Calu3 (cell line): ENCODE measurements around the gene PMPCA. TPM values are rescaled to one million over a fixed set of nuclear protein-coding genes. Genes with fewer than 3 reads are reported as not detected.

ENCODE experiments used
- BruUV-seq: library from RNA; stranded (reverse); fragments of 400-500 nt; replicated peaks from 2 replicates; lab custom pipeline; 2021; lab: Mats Ljungman, UMichigan
- CTCF ChIA-PET: fragments of 300-600 bp; sonication (Branson Sonifier 250); formaldehyde crosslinking; loops from one replicate; lab custom pipeline; 2022; ENCODE audit warnings: antibody characterized with exemption; lab: Charles Lee
- DNase-seq: peaks from one replicate; pipeline ENCODE4 v3.0.0; 2022
- H3K27ac Mint-ChIP-seq: one replicate; pipeline ENCODE4 v1.8.0; 2022; ENCODE audit warnings: mixed read lengths; ENCODE audit not compliant: unreplicated experiment
- H3K27me3 Mint-ChIP-seq: one replicate; pipeline ENCODE4 v1.8.0; 2022; ENCODE audit warnings: mixed read lengths; ENCODE audit not compliant: unreplicated experiment
- H3K36me3 Mint-ChIP-seq: one replicate; pipeline ENCODE4 v1.8.0; 2022; ENCODE audit warnings: mild to moderate bottlenecking, moderate library complexity, mixed read lengths; ENCODE audit not compliant: insufficient read depth, unreplicated experiment
- H3K4me1 Mint-ChIP-seq: one replicate; pipeline ENCODE4 v1.8.0; 2022; ENCODE audit warnings: mild to moderate bottlenecking, low read depth, mixed read lengths; ENCODE audit not compliant: unreplicated experiment
- H3K4me3 Mint-ChIP-seq: one replicate; pipeline ENCODE4 v1.8.0; 2022; ENCODE audit warnings: mild to moderate bottlenecking, low read depth, moderate library complexity, mixed read lengths; ENCODE audit not compliant: unreplicated experiment
- H3K9me3 Mint-ChIP-seq: one replicate; pipeline ENCODE4 v1.8.0; 2022; ENCODE audit warnings: low read depth, mixed read lengths; ENCODE audit not compliant: unreplicated experiment
- intact Hi-C: fragments of 100-400 bp; cut with micrococcal nuclease; formaldehyde crosslinking; loops from one replicate; pipeline ENCODE4 v1.10.0; 2022; ENCODE audit not compliant: unreplicated experiment
- total RNA-seq: library from RNA; stranded (reverse); gene quantifications from 2 replicates; pipeline ENCODE4 v1.2.3, GENCODE V29; 2022
- TF ChIP-seq, protein P1 (sequence below): fragments of 200-600 bp; IDR thresholded peaks from one replicate; pipeline ENCODE4 v1.8.0; 2022; ENCODE audit warnings: antibody characterized with exemption; ENCODE audit not compliant: unreplicated experiment

The PMPCA gene
- total RNA-seq, 1 experiment from 2014 or later, result 44.0 TPM

DNA sequence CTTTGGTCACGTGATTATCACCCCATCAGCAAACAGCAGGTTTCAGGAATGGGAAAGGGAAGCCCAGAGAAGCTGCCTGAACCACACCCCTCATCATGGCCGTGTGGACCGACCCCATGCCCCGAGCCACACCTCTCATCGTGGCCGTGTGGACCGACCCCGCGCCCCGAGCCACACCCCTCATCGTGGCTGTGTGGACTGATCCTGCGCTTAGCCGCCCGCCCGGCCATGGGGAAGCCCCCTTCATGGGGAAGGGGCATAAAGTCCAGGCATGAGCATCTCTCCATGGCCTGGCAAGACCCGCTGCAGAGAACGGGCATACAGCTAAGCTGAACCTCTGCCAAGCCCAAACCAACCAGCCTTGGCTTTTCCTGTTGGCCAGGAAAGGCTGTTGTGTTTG lies 16.9 kb upstream of the PMPCA start:
- peaks cover 23% of the 10 kb centered on the region for H3K36me3 Mint-ChIP-seq
- no peak for DNase-seq
- H3K27ac Mint-ChIP-seq, result no peak overlapping the region
- H3K4me1 Mint-ChIP-seq, result no peaks in the 10 kb centered on the region
- intact Hi-C loops, result no loop called here
- H3K9me3 Mint-ChIP-seq, result no peaks in the 10 kb centered on the region
- TF ChIP-seq, protein P1, sequence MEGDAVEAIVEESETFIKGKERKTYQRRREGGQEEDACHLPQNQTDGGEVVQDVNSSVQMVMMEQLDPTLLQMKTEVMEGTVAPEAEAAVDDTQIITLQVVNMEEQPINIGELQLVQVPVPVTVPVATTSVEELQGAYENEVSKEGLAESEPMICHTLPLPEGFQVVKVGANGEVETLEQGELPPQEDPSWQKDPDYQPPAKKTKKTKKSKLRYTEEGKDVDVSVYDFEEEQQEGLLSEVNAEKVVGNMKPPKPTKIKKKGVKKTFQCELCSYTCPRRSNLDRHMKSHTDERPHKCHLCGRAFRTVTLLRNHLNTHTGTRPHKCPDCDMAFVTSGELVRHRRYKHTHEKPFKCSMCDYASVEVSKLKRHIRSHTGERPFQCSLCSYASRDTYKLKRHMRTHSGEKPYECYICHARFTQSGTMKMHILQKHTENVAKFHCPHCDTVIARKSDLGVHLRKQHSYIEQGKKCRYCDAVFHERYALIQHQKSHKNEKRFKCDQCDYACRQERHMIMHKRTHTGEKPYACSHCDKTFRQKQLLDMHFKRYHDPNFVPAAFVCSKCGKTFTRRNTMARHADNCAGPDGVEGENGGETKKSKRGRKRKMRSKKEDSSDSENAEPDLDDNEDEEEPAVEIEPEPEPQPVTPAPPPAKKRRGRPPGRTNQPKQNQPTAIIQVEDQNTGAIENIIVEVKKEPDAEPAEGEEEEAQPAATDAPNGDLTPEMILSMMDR, result no peak
- no peaks in the 10 kb centered on the region for H3K27me3 Mint-ChIP-seq
- no TSS peak for BruUV-seq
- H3K4me3 Mint-ChIP-seq, result no peak overlapping the region
- CTCF ChIA-PET, result no interaction called here

DNA sequence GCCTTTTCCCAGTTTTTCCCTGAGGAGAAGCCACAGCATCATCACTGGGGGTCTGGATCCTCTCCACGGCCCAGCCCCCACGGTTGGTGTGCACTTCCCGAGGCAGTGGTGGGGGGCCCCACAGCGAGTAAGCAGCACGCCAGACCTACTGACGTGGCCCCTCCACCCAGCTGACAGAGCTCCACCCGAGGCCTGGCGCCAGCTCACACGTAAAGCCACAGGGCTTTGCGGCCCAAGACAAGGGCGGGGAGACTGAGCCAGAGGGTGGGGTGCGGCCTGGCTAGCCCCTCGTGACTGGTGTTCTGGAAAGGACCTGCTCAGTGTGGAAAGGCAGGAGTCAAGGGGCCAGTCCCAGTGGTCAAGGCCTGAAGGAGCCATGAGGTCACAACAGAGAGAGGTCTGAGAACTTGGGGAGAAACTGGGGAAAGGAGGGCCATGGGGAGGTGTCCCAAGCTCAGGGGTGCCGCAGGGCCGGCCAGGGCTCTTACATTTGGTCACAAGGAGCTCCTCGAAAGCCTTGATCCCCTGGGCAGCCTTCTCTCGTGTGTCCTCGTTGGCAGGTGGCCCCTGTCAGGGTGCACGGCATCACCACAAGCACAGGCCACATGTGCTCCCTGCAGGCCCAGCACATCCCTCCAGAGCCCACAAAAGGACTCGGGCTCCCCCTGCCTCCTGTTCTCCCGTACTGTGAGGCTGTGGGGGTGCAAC lies 16.0 kb upstream of the PMPCA start:
- DNase-seq, result no peak
- Mint-ChIP-seq H3K4me1 (no peaks in the 10 kb centered on the region), H3K9me3 (no peaks in the 10 kb centered on the region), H3K36me3 (peaks cover 32% of the 10 kb centered on the region), H3K27me3 (no peaks in the 10 kb centered on the region), H3K4me3 (no peak overlapping the region), H3K27ac (no peak overlapping the region)
- BruUV-seq, result no TSS peak
- TF ChIP-seq, protein P1, result no peak
- CTCF ChIA-PET, result no interaction called here
- intact Hi-C loops, result no loop called here

DNA sequence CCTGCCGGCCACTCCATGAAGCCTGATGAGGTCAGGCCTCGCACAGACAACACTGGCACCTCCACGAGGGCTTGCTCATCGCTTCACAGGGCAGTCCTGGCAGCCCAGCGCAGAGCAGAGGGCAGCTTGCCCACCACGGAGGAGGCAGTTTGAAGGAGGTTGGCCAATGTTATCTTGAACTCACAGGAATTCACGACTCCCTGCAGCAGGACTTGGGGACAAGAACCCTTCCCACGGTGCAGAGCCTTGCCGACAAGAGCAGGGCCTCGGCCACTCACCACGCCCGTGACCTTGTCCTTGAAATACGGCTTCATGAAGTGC lies 15.5 kb upstream of the PMPCA start:
- H3K4me3 Mint-ChIP-seq, result no peak overlapping the region
- H3K4me1 Mint-ChIP-seq, result no peaks in the 10 kb centered on the region
- CTCF ChIA-PET, result no interaction called here
- H3K27me3 Mint-ChIP-seq, result no peaks in the 10 kb centered on the region
- no TSS peak for BruUV-seq
- no peak for DNase-seq
- no peak overlapping the region for H3K27ac Mint-ChIP-seq
- TF ChIP-seq, protein P1, result no peak
- no peaks in the 10 kb centered on the region for H3K9me3 Mint-ChIP-seq
- intact Hi-C loops, result no loop called here
- peaks cover 32% of the 10 kb centered on the region for H3K36me3 Mint-ChIP-seq

DNA sequence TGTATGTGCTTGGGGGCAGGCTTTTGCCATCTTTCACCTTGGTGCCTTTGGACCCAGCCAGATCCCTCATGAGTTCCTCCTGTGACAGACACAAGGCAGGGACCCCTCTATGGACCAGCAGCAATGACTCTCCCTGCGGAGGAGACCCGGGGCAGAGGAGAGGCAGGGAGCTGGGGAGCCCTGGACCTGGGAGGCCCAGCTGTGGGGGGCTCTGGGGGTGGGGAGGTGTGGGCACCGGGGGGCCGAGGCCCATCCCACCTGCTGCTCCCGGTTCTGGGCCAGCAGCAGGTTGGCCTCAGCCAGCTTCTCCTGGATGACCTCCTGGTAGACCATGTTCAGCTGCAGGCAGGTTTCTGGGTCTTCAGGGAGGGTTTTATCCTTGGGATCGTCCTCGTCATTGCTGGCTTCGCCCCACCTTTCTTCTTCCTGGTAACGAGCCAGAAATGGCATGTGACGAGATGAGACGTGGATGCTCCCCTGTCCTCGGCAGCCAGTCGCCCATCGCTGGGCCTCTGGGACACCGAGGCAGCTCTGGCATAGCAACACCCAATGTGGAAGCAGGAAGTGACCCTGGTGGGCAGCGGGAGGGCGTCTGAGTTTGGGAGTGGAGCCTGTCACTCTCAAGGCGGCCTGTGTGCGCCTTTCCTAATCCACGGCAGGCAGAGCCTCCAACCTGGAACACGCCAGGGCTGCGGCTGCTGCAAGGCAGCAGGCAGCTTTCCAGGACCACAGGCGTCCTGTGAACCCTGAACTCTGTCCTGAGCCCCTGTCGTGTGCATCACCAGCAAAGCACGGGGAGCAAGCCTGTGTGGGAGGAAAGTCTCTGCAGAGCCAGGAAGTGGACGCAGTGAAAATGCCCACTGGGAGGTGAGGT lies 14.9 kb upstream of the PMPCA start:
- Mint-ChIP-seq H3K36me3 (peaks cover 34% of the 10 kb centered on the region), H3K4me3 (no peak overlapping the region), H3K4me1 (no peaks in the 10 kb centered on the region), H3K27me3 (no peaks in the 10 kb centered on the region), H3K27ac (no peak overlapping the region), H3K9me3 (no peaks in the 10 kb centered on the region)
- CTCF ChIA-PET, result interaction anchor here (1.4 kb wide), 1 partner anchor 32 kb away, joined by 3 read pairs; the partner anchor contains the start of gene DNLZ
- TF ChIP-seq, protein P1, result no peak
- intact Hi-C loops, result no loop called here
- BruUV-seq, result no TSS peak
- no peak for DNase-seq
